Breast epithelium (tissue), 3 donors: Measurements from ENCODE around the gene VAC14.

Experiments used
- CTCF ChIP-seq, 3 donors: fragments of 450-650 bp; IDR thresholded peaks; one replicate each; pipeline ENCODE4 v1.5.1; 2016 to 2017; ENCODE audit warnings: antibody characterized with exemption in 3 of 3, mild to moderate bottlenecking in 3 of 3, moderate library complexity in 3 of 3
- POLR2A ChIP-seq: fragments of 450-650 bp; IDR thresholded peaks from one replicate; pipeline ENCODE4 v1.6.1; 2016; ENCODE audit warnings: antibody characterized with exemption, mild to moderate bottlenecking, moderate library complexity
- POLR2AphosphoS5 ChIP-seq, 3 donors: sonication (generic); formaldehyde crosslinking; IDR thresholded peaks; one replicate each; pipeline ENCODE4 v1.6.1; 2017; ENCODE audit warnings: antibody characterized with exemption in 3 of 3

GRCh38 chr16:70696952-70697593, 103.9 kb downstream of the VAC14 start:
- TF ChIP-seq CTCF (IDR thresholded peaks at IDR 0.05) (no peak), POLR2A (no peak), POLR2AphosphoS5 (IDR thresholded peaks at IDR 0.05) (peak in 2 of 3 donors; percentile 36 to 62)
